ENCODE results near the gene ZNF343. TPM values are rescaled to one million over a fixed set of nuclear protein-coding genes. Genes with fewer than 3 reads are reported as not detected.

The ZNF343 gene
- total and polyA plus RNA-seq, 2 donors (not counting 1 experiment from before 2014, with no cell fraction given): 11.2 to 15.0 TPM

- no peak for TF ChIP-seq CTCF (conservative IDR thresholded peaks at IDR 0.05 in 1 of 2, IDR thresholded peaks at IDR 0.05 in 1 of 2; ENCODE audit: low read depth in 1 of 2, low read length in 2 of 2)
- TF ChIP-seq EZH2 (IDR thresholded peaks at IDR 0.05; ENCODE audit: low read length, missing control alignments): no peak
- Histone ChIP-seq H3K79me2 (ENCODE audit: control insufficient read depth, insufficient read depth, low read length) (no peaks in the 10 kb centered on the region), H3K27ac (ENCODE audit: insufficient read depth, low read length) (no peak overlapping the region)
Observed at GRCh38 chr20:2518558-2518957, 9.8 kb upstream of the ZNF343 start.

GRCh38 chr20:2518096-2518495, 9.4 kb upstream of the ZNF343 start:
- Histone ChIP-seq H3K36me3 (ENCODE audit: control insufficient read depth, insufficient read depth, low read length) (no peaks in the 10 kb centered on the region), H3K27me3 (ENCODE audit: control insufficient read depth, insufficient read depth, low read length) (no peaks in the 10 kb centered on the region), H2AFZ (ENCODE audit: low read length) (no peak overlapping the region), H3K4me2 (ENCODE audit: extremely low read depth, insufficient read depth, low read length) (no peak overlapping the region), H3K79me2 (ENCODE audit: control insufficient read depth, insufficient read depth, low read length) (no peaks in the 10 kb centered on the region), H4K20me1 (ENCODE audit: control insufficient read depth, extremely low read depth, insufficient read depth, low read length) (no peaks in the 10 kb centered on the region), H3K4me3 (replicated peaks in 1 of 4; ENCODE audit: control extremely low read depth in 1 of 4, insufficient read depth in 1 of 4, low read depth in 3 of 4, low read length in 4 of 4) (no peak overlapping the region), H3K27ac (ENCODE audit: insufficient read depth, low read length) (no peak overlapping the region), H3K9ac (ENCODE audit: insufficient read depth, low read length) (no peak overlapping the region), H3K9me3 (ENCODE audit: control insufficient read depth, insufficient read depth, low read depth, low read length) (no peaks in the 10 kb centered on the region), H3K4me1 (ENCODE audit: control insufficient read depth, extremely low read depth, insufficient read depth, low read length) (peaks cover 7% of the 10 kb centered on the region)
- no peak for DNase-seq (ENCODE audit: low read depth in 2 of 2)
- TF ChIP-seq EZH2 (IDR thresholded peaks at IDR 0.05; ENCODE audit: low read length, missing control alignments): no peak

More at GRCh38 chr20:2518558-2518957, 9.8 kb upstream of the ZNF343 start:
- DNase-seq (ENCODE audit: low read depth in 2 of 2): no peak
- Histone ChIP-seq H3K9me3 (ENCODE audit: control insufficient read depth, insufficient read depth, low read depth, low read length) (no peaks in the 10 kb centered on the region), H3K27me3 (ENCODE audit: control insufficient read depth, insufficient read depth, low read length) (no peaks in the 10 kb centered on the region), H3K4me2 (ENCODE audit: extremely low read depth, insufficient read depth, low read length) (no peak overlapping the region), H3K4me3 (replicated peaks in 1 of 4; ENCODE audit: control extremely low read depth in 1 of 4, insufficient read depth in 1 of 4, low read depth in 3 of 4, low read length in 4 of 4) (no peak overlapping the region), H3K4me1 (ENCODE audit: control insufficient read depth, extremely low read depth, insufficient read depth, low read length) (peaks cover 7% of the 10 kb centered on the region), H4K20me1 (ENCODE audit: control insufficient read depth, extremely low read depth, insufficient read depth, low read length) (no peaks in the 10 kb centered on the region), H3K9ac (ENCODE audit: insufficient read depth, low read length) (no peak overlapping the region), H3K36me3 (ENCODE audit: control insufficient read depth, insufficient read depth, low read length) (no peaks in the 10 kb centered on the region), H2AFZ (ENCODE audit: low read length) (no peak overlapping the region)

- Histone ChIP-seq H3K79me2 (ENCODE audit: control insufficient read depth, insufficient read depth, low read length) (no peaks in the 10 kb centered on the region), H3K4me2 (ENCODE audit: extremely low read depth, insufficient read depth, low read length) (no peak overlapping the region), H3K4me1 (ENCODE audit: control insufficient read depth, extremely low read depth, insufficient read depth, low read length) (peaks cover 7% of the 10 kb centered on the region), H4K20me1 (ENCODE audit: control insufficient read depth, extremely low read depth, insufficient read depth, low read length) (no peaks in the 10 kb centered on the region), H3K9ac (ENCODE audit: insufficient read depth, low read length) (no peak overlapping the region), H3K4me3 (replicated peaks in 1 of 4; ENCODE audit: control extremely low read depth in 1 of 4, insufficient read depth in 1 of 4, low read depth in 3 of 4, low read length in 4 of 4) (no peak overlapping the region), H3K9me3 (ENCODE audit: control insufficient read depth, insufficient read depth, low read depth, low read length) (no peaks in the 10 kb centered on the region), H2AFZ (ENCODE audit: low read length) (no peak overlapping the region), H3K27me3 (ENCODE audit: control insufficient read depth, insufficient read depth, low read length) (no peaks in the 10 kb centered on the region), H3K36me3 (ENCODE audit: control insufficient read depth, insufficient read depth, low read length) (no peaks in the 10 kb centered on the region), H3K27ac (ENCODE audit: insufficient read depth, low read length) (no peak overlapping the region)
- no peak for DNase-seq (ENCODE audit: low read depth in 2 of 2)
- TF ChIP-seq EZH2 (IDR thresholded peaks at IDR 0.05; ENCODE audit: low read length, missing control alignments): no peak
- no peak for TF ChIP-seq CTCF (conservative IDR thresholded peaks at IDR 0.05 in 1 of 2, IDR thresholded peaks at IDR 0.05 in 1 of 2; ENCODE audit: low read depth in 1 of 2, low read length in 2 of 2)
Observed at GRCh38 chr20:2516399-2516798, 7.7 kb upstream of the ZNF343 start.
